HG02938 (cell line): ENCODE measurements around the gene SLC6A20.

Experiments
- ATAC-seq: cut with Tn5 transposase; IDR thresholded peaks from one replicate; pipeline ENCODE4 v1.9.1; 2021; ENCODE audit warnings: mild to moderate bottlenecking, moderate library complexity; ENCODE audit not compliant: unreplicated experiment

Gene SLC6A20

DNA sequence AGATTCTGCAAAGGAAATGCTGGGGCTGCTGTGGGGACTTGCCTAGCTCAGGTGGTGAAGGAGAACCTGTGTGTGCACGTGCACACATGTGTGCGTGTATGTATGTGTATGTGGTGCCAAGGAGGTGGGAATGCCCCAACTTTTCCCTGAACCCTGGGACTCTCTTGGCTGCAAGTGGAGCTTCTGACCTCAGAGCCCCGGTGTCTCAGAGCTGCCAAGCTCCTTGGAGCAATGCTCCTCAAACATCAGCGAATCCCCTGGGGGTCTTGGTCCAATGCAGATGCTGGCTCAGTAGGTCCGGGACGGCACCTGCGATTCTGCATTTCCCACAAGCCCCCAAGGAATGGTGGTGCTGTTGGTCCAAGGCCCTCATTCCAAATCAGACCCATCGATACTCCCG, 5.8 kb upstream of the SLC6A20 start:
- ATAC-seq: no peak

DNA sequence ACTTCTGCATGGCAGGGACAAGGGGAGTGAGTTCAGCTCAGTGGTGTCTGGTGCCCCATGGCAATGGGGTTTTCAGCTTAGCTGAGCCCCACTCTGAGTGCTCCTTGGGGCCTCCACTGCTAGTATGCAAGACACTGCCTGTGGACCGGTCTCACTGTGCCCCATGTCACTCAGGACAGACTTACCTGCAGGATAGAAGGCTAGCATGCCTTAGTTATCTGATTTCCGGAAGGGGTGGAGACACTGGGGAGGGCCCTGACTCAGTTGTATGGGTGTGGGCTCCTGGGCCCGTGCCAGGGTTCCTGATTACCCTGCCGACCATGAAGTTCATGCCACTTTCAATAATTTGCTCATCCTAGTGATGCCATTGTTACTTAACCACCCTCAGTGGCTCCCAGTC, 4.3 kb upstream of the SLC6A20 start:
- ATAC-seq: no peak

DNA sequence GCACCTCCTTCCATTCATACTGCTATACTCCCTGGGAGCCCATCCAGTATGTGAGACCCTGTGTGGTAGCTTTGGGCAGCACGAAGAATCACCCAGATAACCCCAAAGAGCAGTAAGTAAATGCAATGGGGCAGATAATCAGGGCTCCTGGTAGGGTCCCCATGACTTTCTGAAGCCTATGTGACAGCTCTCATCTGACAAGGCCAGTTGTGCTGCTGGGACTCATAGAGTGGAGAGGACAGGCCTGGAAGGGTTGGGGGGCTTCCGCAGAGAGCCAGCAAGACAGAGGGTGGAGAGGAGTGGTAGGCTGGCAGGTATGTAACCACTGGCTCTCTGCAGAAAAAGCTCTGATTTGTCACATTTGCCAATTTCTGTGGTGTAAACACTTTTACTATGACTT, 3.2 kb upstream of the SLC6A20 start:
- no peak for ATAC-seq

DNA sequence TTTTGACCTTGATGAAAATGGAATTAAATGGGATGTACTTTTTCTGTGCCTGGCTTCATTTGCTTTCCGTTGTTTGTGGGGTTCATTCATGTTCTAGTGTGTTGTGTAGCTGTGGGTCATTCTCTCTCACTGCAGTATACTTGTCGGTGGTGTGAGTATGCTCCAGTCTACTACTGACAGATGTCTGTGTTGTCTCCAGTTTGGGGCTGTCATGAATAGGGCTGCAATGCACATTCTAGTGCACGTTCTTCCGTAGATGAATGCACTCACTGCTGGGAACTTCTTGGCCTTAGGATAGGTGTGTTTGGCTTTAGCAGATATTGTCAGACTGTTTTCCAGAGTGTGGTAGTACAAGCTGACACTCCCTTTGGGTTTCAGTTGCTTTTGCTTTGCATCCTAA, 1.7 kb upstream of the SLC6A20 start:
- no peak for ATAC-seq

DNA sequence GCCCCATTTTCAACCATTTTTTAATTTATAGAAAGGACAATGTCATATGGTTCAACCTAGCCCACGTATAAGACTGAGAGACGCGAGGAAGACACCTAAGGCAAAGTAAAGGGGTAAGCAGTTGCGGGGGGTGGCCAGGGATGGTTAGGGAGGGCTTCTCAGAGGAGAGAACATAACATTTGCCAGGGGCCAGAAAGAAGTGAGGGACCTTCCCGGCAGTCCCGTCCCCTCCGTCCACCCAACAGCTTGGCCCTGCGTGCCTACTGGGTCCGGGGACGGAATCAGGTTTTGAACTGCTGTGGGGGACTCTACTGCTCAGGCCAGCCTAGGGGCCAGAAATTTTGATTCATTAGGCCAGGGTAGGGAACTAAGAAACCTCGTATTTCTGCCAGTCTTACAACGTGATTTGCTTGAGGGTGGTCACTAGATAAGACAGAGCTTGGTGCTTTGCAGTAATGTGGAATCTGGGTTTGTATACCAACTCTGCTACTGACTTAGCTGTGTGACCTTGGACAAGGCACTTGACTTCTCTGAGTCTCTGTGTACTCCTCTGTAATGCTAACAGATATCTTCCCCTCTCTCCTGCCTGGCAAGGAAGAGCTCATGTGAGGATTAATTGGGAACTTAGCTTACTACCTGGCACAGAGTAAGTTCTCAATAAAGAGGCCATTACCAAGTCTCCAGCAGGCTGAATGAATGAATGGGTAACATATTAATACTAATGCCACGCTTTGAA, 734 bp upstream of the SLC6A20 start:
- no peak for ATAC-seq

DNA sequence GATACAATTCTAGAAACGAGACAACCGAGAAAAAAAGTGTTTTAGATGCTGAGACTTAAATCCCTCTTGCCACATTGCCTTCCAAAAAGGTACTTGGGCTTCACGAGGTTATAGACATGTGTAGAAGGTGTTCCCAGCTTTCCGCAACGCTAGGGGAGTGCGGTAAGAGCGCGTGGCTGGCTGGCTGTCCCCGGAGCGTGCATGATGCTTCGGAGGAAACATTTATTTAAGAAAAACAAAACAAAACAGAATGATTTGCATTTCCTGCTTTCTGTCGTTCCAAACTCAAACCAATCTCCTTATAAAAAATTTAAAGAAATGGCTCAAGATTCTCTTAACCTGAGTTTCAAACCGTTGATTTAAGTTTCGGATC, 841 bp downstream of the SLC6A20 start:
- no peak for ATAC-seq

DNA sequence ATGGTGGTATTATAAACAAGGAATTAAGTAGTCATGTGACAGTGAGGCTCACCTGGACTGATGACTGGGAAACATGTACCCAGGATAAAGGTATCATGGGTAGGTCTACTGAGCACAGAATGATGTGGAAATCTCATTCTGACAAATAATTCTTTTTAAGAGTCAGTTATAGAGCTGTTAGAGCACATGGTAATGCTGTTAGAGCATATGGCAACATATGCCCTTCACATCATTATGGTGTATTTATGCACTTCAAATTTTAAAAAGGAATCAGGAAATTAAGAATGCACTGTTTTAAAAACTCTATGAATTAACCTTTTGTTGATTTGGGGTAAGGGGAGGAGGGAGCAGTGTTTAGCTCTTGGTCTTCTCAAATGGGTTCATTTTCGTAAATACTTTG, 1.7 kb downstream of the SLC6A20 start:
- no peak for ATAC-seq

DNA sequence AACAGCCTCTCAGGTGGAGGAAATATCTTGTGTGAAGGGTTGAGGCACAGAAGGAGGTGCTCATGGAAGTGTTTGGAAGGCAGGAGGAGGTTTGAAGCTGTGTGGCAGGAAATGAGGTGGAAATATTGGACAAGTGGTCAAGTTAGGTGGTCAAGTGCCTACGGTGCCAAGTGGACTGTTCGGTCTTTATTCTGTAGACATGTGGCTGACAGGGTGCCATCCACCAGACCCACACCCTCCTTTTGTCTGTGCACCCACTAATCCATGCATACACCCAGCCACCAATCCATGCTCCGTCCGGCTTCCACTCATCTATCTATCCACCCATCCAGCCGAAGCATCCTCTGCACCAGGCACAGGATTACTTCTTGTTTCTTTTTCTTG, 2.2 kb downstream of the SLC6A20 start:
- no peak for ATAC-seq

DNA sequence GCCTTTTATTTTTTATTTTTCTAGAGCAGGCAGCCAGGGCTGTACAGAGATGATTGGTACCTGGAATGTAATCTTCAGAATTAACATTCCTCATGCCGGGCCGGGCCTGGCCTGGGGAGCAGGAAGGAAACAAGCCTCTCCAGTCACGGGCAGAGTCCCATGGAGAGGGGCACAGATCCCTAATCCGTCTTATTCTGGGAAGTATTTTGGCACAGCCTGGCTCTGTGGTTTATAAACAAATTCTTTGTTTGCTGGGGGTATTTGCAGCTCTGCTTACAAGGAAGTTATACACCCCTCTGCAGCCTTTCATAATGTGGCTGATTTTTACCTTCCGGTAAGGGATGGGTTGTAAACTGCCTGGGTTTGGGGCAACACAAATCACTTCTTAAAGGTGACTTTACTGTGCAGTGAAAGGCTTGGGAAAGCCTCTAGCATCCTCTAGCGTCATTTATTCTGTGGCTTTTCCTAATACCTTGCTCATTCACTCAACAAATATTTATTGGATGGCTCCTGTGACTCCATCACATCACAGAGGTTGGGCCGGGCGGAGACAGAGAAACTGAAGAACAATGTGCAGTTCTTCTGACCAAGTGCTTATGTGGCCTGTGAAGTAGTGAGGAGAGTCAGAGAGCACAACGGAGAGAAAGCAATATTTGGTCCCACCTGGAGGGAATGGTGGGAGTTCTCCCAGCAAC, 2.7 kb downstream of the SLC6A20 start:
- no peak for ATAC-seq

DNA sequence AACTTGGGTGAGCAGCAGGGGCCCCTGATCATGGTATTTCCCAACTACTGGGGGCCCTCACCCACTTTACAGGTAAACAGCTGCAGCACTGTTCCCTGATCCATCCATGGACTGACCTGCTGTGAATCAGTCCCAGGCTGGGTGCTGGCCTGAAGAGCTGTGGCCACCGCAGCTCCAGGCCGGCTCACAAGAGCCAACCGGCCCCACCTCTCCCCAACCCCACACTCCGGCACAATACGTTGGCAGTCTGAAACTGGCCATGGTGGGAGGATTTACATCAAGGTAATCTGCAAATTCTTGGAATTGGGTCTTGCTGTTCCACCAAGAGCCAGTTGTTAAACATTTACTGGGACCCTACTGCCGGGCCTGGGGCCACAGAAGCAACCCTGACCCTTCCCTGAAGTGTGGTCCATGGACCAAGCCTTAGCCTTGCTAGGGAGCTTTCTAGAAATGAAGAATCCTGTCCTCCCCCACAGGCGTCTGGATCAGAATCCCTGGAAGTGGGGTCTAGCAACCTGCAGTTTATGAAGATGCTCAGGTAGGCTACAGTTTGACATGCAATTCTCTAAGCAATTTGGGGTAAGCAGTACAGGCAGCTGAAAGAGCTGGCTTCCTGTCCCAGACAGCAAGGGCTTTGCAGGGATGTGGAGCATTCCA, 3.7 kb downstream of the SLC6A20 start:
- ATAC-seq: no peak

DNA sequence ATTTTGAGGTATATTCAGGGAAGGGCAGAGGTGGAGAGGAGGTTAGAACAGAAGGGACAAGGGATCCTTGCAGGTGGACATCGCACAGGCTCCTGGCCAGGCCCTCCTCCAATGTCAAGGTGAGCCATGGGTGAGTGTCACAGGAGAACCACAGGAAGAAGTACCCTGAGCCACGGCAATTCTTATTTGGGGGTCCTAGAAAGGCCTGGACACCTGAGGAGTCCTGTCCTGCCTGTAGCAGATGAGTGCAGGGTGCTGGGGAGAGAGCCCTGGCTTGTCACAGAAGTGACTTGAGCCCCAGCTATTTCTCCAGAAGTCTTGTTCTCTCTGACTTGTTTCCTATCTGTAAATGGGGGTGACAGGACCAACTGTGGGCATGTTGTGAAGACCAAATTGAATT, 4.3 kb downstream of the SLC6A20 start:
- no peak for ATAC-seq

DNA sequence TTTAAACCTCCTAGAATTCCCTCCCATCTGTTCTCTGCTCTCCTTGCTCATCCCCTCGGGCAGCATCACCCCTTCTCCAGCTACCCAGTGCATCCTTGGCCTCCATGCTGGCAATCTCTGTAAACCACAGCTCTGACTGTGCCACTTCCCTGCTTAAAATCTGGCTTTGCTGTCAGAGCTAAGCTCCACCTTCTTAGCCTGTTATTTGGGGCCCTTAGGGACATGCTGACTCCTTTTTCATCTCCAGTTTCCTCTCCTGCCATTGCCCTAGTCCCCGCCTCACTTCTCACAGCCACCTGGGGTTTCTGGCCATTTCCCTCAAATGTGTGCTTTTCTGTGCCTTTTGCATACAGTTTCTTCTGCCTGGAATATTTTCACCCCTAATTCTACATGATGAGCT, 5.7 kb downstream of the SLC6A20 start:
- ATAC-seq: no peak

DNA sequence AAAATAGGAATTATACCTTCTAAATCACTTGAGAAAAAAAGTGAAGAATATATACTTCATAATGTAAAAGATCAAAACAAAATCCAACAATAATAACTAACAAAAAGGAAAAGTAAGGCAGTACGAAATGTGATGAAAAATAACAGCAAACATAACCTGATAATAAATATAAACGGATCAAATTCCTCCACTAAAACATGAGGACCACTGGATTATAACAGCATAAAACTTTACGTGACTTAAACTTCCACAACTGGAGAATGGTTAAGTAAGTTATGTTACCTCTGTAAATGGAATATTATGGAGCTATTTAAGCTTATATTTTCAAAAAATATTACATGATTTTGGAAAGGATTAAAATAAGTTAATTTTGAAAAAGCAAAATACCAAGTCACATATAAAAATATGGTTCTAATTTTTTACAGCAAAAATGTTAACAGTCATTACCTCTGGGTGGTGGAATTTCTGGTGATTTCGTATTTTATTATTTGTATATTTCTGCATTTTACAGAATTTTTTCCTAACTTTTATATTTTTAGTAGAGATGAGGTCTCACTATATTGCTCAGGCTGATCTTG, 7.0 kb downstream of the SLC6A20 start:
- ATAC-seq: no peak

DNA sequence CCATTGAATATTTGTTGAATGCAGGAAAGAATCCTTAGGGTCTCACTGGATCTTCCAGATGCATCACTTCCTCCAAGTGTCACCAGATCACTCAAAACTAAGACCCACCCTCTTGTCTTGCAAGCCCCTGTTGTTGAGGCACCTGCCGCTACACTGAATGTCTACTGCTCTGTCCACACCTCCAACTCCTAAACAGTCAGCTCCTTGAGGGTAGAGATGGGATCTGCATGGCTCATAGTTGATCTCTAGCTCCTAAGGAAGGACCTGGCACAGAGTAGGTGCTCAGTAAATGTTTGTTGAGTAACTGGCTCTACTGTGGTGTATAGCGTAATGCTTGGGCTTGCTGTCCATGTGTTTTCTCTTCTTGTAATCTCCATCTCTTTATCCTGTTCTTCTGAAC, 8.8 kb downstream of the SLC6A20 start:
- ATAC-seq: no peak

DNA sequence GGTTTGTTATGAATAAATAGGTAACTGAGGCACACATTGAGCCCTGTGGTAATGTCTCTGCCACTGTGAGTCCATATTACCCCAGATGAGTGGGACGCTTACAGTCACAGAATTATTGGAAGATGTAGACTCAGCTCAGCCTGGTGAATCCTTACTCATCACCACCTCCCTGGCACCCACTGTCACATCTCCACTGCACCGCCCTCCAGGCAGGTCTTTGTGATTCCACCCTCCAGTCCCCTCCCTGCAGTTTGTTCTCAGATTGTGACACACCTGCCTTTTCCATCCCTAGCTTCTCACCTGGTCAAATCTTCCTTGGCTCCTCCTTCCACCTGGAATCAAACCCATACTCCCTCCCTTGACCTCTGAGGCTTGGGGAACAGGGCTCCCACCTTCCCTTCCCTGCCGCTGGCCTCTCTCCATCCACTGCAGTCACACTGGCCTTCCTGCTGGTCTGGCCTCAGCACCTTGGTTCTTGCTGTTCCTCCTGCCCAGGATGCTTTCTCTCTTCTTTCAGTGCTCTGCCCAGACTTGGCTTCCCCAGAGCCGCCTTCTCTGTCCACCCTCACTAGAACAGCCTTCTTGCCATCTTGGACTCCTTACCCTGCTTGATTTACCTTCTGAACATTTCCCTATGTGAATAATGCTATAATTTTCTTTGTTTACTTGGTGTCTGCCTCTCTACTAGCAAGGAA, 9.4 kb downstream of the SLC6A20 start:
- ATAC-seq: no peak

DNA sequence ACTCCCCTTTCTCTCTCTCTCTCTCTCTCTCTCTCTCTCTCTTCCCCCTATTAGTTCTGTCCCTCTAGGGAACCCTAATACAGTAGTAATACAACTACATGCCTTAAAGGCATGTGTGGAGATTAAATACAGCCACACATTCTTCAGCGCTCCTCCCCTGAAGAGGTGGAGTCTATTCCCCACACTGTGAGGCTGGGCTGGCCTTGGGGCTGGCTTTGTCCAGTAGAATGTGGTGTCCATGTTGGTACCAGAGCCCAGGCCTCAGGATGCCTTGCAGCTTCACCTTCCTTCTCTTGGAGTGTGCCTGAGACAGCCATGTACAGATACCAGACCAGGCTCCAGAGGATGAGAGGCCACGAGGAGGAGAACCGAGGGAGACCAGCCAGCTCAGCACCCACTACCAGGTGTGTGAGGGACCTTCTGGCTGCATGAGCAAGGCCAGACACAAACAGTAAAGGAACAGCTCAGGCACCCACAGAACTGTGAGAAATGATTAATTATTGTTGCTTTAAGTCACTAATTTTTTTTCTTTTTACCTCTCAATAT, 10.7 kb downstream of the SLC6A20 start:
- ATAC-seq: no peak

DNA sequence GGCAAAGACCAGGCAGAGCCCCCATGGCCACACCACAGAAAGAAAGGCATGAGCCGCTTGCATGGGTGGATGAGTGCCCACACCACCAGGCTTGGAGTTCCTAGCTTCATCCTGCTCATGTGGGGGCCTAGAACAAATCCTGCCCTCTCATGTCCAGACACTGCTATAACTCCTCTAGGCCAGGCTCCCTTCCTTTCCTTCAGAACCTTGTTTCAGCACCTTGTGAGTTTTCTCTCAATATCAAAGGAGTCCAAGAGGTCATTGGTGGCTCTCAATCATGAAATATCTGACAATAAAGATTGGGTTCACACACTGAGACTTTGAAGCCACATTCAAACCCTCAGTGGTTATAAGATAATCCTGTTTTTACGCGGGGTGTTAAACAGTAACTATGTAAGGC, 12.7 kb downstream of the SLC6A20 start:
- ATAC-seq: no peak

DNA sequence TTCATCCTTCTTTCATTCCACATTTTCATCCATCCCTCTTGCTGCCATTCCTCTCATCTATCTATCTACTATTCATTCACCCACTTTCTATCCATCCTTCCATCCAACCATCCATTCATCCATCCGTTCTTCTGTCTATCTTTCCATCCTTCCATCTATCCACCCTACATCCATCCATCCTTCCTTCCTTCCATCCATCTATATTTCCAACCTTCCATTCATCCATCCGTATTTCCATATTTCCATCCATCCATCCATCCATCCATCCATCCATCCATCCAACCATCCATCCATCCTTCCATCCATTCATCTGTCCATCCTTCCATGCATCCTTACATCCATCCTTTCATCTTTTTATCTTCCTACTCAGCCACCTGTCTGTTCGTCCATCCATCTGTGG, 14.0 kb downstream of the SLC6A20 start:
- no peak for ATAC-seq

DNA sequence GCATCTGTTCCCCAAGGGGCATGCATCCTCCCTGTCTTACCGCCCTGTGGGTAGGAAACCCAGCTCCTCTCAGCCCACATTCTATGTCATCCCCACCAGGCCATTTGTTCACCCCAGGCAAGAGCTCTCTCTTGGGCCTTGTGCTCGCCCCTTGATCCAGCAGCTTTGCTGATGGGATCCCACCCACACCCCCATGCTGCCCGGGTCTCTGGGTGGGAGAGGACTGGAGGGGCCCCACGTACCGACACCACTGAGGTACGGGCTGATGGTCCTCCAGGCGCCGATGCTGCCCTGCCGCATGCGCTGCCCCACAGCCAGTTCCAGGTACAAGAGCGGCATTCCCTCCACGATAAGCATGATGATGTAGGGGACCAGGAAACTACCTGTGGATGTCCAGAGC, 14.5 kb downstream of the SLC6A20 start:
- no peak for ATAC-seq

DNA sequence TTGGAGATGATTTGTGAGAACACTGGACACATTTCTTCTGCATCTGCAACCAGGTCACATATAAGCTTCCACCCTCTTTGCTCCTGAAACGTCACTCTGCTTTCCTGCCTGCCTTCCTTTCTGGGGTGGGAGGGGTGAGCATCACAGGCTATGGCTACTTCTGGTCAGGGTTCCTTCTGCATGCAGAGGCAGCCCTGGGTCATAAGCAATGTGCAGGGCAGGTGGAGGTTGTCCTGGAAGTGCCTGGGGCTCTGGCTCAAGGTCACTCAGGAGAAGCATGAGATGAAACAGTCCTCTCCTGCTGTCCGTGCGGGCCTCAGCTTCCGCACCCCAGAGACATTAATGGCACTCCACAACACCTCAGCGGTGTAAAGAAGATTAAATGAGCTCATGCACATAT, 15.1 kb downstream of the SLC6A20 start:
- ATAC-seq: no peak
